Stimulated activated CD4-positive, alpha-beta T cell treated with anti-CD3 and anti-CD28 coated beads, Interleukin-2, amount 100 ng/mL, for 24 hours (primary cell): ENCODE measurements around the gene C19orf47.

Experiments used
- DNase-seq, 2 donors: peaks; one replicate each; pipeline ENCODE4 v3.0.0-alpha.2; 2020

C19orf47 gene, protein sequence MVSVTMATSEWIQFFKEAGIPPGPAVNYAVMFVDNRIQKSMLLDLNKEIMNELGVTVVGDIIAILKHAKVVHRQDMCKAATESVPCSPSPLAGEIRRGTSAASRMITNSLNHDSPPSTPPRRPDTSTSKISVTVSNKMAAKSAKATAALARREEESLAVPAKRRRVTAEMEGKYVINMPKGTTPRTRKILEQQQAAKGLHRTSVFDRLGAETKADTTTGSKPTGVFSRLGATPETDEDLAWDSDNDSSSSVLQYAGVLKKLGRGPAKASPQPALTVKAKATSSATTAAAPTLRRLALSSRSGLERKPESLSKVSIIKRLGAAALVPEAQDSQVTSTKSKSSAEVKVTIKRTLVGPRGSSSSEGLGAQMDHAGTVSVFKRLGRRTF

DNA sequence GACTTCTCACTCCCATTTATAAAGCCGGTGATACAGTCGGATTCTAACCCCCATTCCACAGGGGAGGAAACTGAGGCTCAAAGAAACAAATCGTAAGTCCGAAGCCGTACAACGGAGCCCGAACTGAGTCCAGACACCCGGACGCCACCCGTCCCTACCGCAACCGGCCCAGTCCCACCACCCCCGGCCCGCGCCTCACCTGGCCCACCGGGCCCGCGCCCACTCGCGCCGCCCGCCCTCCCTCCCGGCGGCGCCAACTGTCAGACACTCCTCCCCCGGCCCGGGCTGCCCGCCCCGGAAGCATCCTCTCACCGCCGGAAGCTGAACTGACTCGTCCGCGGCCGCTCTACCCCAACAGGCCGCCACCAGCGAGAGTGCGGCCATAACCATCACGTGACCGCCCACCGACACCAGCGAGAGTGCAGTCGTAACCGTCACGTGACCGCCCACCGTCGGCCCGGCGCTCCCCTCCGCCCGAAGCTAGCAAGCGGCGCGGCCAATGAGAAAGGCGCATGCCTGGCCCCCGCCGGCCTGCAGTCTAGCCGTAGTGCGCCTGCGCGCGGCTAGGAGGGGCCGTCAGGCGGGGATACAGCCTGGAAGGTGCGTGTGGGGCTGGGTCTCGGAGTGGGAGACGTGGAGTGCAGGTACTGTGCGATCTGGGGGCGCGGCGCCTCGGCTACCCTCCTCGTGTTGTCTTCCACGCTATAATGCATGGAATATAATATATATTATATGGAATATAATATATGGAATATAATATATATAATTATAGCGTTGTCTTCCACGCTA lies at the start of gene C19orf47, which contains the start of gene PLD3:
TSS of gene C19orf47 (minus strand) at position 273 of the 789 bp plus-strand sequence. CDS start 6,540 bp downstream, outside the sequence.
TSS of gene PLD3 (plus strand) at position 571 of the 789 bp plus-strand sequence. CDS start 17,789 bp downstream, outside the sequence.
- DNase-seq, result peak; percentile 98

DNA sequence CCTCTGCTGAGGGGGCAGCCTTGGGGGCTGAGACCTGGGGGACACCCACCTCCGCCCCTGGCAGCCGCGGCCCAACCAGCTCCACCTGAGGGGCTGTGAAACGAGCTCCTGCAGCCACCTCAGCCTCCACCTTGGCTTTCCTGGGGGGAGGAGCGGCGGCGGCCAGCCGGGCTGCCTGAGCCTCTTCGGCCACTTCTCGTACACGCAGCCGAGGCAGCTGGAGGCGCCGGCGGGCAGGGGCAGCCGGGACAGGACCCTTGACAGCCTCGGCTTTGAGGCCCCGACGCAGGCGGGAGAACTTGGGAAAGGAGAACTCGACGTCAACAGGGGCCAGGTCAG lies 49.3 kb upstream of the C19orf47 start:
- DNase-seq, result no peak

DNA sequence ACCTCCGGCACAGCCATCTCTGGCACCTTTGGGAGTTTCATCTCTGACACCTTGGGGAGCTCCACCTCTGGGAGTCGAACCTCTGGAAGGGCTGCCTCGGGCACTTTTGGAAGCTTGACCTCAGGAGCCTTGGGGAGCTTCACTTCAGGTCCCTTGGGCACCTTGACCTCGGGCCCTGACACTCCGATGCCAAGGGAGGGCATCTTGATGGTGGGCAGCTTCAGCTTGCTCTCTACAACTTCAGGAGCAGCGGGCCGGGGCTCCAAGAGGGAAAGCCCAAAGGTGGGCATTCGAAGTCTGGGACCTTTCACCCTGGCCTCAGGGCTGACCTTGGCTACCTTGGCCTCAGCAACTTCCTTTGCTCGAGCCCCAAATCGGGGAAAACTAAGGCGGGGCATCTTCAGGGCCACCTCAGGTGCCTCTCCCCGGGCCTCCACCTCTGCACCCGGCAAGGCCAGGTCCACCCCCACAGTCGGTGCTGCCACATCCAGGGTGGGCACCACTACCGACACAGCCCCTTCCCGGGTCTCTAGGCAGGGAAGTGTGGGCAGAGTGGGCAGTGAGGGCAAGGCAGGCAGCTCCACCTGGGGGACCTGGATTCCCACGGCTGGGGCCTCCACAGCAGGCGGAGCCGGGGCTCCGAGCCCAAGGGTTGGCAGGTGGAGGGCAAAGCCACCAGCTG lies 48.8 kb upstream of the C19orf47 start:
- no peak for DNase-seq

DNA sequence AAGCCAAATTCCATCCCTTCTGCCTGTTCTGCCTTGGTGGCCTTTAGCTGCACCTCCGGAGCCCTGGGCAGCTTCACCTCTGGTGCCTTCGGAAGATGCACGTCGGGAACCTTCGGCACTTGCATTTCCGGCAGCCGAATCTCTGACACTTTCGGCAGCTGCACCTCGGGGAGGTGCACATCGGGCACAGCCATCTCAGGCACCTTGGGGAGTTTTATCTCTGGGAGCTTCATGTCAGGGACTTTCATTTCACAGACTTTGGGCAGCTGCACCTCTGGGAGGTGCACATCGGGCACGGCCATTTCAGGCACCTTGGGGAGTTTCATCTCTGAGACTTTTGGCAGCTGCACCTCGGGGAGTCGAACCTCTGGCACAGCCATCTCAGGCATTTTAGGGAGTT lies 47.8 kb upstream of the C19orf47 start:
- no peak for DNase-seq

DNA sequence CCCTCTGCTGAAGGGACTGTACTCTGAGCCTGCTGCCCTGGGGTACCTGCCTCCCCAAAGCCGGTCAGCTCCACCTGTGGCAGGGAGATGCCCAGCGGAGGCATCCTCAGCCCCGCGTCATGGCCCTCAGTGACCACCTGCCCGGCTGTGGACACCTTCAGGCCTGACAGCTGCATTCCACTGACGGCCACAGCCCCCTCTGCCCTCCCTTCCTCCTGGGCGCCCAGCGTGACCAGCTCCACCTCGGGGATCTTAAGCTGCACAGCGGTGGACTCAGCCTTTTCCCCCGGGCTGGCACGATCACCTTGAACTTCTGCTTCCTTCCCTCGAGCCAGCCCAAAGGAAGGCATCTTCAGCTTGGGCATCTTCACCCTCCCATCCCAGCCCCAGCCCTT lies 46.6 kb upstream of the C19orf47 start:
- DNase-seq, result no peak

DNA sequence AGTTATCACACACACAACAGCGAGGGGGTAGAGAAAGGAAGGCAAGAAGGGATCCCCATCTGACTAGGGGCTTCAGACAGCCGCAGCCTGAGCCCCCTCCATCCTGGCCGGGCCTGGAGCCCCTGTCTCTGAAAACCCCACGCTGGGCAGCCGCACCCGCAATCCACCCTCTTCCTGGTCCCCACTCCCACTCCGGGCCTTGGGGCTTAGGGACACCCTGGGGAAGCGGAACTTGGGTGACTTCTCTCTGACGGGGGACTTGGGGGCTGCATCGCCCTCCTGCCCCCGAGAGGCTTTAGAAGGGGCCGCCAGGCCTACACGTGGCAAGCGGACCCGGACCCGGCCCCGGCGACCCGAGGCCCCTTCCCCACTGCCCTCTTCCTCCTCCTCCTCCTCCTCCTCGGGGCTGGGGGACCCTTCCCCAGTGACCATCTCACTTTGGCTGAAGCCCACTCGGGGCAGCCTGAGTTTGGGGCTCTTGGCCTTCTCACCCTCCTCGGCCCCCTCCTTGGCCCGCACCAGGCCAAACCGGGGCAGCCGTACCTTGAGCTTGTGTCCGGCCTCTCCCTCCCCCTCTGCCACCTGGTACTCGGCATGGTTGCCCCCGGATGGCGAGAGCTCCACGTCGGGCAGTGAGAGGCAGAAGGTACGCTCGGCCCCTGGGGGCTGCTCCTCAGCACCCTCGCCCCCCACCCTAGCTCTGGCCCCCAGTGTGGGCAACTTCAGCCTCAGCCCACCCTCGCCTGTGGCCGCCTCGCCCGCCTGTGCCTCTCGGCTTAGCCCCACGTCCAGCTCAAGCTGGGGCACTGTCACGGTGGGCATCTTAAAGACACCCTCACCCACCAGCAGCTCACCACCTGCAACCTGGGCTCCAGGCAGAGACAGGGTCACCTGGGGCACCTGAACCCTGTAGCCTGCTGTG lies 46.0 kb upstream of the C19orf47 start:
- DNase-seq, result no peak

DNA sequence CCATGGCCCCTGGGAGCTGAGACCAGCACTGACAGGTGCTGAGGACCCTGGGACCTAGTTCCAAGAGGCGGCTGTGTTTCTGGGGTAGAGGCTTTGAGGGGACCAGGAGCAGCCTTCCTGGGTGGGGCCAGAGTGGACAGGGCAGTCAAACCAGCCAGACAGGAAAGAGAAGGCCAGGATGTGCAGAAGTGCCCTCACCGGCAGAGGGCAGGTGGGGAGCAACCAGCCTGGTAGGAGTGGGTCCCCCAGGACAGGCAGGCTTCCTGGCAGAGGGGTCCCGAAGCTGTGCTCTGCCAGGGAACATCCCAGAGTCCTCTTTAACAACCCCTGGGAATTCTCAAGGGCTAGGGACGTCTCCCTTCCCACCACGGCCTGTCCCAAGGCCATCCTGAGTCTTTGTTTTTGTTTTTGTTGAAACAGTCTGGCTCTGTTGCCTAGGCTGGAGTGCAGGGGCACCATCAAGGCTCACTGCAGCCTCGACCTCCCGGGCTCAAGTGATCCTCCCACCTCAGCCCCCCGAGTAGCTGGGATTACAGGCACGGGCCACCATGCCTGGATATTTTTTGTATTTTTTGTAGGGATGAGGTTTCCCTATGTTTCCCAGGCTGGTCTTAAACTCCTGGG lies 44.8 kb upstream of the C19orf47 start:
- no peak for DNase-seq

DNA sequence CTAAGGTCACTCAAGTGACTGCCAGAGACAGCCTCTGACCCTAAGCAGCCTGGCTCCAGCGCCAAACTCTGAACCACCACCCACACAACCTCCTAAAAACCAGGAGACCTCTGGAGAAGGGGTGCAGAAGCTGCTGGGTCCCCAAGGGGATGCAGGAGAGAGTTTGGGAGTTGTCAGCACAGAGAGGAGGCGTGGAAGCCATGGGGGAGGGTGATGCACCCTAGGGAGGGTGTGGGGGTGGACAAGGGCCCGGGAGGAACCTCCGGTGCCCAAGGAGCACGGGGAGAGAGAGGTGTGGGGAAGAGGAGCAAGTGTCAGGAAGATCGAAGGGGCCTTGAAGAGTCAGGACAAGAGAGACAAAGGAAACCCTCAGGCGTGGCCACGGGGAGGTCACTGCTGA lies 43.9 kb upstream of the C19orf47 start:
- no peak for DNase-seq

DNA sequence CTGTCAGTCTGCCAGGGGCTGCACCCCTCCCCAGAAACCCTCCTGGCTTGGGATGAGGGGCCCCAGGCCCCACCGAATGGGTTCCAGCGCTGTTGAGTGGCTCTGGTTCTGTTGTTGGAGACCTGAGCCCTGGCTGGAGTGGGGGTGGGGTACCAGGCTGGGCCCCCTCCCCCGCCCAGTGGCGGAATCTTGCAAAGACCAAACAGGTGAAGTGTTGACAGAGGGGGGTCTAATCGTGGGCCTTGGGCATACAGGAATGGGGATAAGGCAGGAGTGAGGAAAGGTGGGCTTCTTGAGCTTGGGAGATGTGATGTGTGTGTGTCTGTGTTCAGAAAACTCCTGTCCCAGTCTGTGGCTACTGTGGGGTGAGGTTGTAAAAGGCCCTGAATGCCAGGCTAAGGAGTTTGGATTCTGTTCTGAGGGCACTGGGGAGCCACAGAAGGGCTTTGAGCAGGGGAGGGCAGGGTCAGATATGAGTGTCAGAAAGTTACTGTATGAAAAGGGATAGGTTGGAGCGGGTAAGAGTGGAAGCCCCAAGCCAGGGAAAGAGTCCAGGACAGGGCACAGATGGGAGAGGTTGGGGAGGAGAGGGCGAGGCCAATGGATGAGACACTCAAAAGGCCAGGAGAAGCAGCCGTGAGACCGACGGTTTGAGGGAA lies 42.0 kb upstream of the C19orf47 start, which contains the start of gene HIPK4:
TSS of gene HIPK4 (minus strand) at position 98 of the 659 bp plus-strand sequence. CDS start 279 bp downstream, outside the sequence.
- no peak for DNase-seq

DNA sequence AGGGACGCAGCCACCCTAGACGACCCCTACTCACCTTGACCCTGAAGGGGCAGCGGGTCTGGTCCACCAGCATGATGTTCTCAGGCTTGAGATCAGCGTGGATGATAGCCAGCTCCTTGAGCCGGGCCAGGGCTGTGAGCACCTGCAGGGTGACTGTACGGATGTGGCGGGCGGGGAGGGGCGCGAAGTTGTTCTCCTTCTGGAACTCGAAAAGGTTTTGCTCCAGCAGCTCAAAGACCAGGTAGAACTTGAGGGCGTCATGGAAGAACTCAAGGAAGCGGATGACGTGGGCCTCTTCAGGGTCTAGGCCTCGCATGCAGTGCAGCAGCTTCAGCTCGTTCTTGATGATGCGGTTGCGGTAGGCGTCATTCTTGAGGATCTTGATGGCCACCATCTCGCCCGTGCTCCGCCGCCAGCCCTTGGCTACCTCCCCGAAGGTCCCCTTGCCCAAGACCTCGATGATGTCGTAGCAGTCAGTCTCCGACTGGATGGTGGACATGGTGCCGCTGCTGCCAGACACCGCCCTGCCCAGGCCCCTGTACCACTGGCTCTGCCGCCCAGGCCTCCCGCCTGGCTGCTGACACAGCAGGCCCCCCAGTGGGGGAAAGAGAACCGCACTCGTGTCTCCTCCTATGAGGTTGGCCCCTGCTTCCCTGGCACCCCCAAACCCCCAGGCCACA lies 41.3 kb upstream of the C19orf47 start:
- DNase-seq, result no peak

DNA sequence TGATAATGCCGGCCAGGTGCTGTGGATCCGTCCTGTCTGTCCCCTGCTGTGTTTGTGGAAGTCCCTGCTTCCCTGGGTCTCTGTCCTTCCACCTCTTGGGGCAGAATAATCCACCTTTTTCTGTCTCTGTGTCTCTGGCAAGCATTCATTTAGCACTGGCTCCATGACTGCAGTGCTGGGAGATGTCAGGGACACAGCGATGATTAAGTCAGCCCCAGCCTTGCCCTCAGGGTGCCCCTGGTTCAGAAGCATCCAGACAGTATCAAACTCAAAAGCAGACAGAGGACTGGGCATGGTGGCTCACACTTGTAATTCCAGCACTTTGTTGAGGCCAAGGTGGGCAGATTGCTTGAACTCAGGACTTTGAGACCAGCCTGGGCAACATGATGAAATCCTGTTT lies 40.3 kb upstream of the C19orf47 start:
- no peak for DNase-seq

DNA sequence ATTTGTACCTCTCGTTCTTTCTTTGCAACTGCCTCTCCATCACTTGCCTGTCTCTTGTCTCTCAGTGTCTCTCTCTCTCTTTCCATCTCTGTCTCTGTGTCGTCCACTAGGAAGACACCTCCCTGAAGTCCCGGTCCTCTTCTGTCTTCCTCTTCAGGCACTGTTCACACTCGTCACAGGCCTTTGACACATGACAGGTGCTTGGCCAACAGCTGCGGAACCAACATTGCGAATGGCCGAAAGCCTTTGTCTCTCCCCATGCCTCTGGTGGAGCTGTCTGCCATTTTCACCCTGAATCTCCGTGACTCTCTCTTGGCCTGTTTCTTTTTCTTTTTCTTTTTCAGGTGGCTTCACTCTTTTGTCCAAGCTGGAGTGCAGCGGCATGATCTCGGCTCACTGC lies 39.0 kb upstream of the C19orf47 start:
- DNase-seq, result no peak

DNA sequence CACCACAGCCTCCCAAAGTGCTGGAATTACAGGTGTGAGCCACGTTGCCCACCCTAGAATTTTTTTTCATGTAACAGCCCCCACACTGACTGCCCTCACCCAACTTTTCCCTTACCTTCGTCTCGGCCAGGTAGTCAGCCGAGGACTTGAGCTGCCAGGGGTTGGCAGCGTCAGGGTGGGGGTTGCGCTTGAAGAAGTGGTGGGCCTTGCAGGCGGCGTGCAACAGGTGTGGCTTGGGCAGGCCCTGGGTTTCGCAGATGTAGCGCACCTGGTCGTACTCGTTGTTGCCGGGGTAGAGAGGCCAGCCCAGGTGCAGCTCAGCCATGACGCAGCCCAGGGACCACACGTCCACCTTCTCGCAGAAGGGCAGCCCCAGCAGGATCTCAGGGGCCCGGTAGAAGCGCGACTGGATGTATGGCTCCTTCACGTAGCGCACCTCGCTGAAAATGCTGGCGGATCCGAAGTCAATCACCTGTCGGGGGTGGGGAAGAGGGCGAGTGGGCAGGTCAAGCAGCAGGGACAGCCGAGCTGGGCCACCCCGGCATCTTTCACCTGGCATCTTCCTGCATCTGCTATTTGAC lies 35.6 kb upstream of the C19orf47 start:
- no peak for DNase-seq

DNA sequence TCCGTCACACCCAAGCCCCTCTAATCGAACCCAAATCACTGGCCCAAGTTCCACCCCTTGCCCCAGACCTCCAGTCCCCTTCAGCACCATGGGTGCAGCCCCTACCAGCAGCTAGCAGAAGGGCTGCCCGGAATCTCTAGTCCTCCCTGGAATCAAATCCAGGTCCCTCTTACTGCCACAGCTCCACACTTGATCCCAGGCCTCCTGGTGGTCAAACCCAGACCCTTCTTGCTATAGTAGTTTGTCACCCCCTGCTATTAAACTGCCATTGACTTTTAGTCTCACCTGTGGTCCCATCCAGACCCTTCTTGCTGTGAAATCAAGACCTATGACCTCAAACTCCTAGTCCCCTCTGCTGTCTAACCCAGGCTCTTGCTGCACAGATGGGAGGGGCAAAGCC lies 33.1 kb upstream of the C19orf47 start:
- DNase-seq, result no peak

DNA sequence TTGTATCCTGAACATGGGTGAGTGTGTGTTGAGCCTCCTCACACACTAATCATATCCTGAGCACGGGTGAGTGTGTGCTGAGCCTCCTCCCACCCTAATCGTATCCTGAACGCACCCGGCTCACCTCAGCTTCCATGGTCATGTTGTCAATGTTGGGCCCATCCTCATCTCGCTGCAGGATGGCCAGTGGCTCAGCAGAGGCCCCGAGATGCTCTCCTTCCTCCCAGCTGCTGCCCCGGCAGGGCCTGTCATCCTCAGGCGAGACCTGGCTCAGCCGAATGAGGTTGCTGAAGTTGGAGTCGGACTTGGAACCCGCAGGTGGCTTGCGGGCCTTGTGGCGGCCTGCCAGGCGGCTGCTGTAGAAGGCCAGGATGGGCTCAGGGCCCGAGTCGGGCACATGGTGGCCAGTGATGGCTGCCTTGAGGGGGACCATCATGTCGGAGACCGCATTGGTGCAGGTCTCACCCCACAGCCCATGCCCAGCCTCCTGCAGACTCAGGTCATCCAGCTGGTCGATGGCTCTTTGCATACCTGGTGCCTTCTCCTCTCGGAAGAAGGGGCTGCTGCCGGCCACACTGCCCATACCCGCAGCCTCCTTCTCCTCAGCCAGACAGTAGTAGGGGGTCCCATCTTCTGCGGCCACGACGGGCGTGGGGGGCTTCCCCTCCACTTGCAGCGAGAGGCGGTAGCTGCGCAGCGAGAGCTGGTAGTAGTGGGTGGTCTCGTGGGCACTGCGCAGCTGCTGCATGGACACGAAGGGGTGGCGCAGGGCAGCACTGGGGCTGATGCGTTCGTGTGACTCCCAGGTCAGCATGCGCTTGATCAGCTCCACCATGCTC lies 32.2 kb upstream of the C19orf47 start:
- DNase-seq, result no peak

DNA sequence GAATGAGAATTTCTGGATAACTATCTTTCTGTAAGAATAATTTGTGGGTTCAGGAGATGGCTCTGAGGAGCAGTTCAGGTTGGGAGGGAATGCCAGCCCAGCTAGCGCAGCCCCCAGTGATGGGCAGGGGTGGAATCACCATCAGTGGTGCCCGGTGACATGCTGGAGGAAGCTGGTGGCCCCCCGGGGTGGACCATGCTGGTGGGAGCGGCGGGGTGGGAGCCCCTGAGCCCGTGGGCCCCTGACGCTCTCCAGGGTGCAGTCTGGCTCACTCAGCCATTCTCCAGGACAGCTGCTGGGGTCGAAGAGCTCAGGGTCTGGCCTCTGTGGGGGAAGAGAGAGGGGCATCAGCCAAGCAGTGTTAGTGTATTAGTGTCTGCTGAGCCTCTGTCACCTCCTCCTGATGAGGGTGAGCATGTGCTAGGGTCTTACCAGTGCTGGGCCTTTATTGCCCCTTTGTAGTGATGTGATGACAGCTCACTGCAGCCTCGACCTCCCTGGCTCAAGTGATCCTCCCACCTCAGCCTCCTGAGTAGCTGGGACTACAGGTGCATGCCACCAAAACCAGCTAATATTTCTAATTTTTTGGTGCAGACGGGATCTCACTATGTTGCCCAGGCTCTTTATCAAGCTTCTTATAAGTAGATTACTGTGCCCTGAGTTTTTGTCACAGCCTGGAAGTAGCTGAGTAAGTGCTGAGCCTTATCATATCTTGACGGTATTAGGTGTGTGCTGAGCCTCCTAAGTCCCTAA lies 31.4 kb upstream of the C19orf47 start:
- no peak for DNase-seq

DNA sequence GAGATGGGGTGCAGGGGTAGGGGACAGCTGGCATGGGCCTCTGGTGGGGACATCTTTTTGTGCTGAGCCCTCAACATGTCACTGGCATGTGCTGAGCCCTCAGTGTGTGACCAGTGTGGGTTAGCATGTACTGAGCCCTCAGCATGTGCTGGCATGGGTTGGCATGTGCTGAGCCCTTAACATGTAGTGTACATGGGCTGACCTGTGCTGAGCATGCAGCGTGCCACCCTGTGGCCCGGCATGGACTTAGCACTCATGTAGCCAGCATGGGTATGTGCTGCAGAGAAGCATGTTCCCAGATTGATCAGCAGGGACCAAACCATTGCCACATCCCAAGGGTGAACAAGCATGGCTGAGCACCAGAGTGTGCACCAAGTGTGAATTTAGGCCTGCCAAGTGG lies 30.3 kb upstream of the C19orf47 start:
- no peak for DNase-seq

DNA sequence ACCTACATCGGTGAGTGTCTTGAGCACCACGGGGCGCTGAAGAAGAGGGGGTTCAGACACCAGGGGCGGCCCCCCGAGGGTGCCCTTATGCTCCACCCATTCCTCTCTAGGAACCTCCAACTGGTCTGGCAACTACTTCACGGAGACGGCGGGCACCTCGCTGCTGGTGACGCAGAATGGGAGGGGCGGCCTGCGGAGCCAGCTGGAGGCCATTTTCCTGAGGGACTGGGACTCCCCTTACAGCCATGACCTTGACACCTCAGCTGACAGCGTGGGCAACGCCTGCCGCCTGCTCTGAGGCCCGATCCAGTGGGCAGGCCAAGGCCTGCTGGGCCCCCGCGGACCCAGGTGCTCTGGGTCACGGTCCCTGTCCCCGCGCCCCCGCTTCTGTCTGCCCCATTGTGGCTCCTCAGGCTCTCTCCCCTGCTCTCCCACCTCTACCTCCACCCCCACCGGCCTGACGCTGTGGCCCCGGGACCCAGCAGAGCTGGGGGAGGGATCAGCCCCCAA lies 29.7 kb upstream of the C19orf47 start:
- DNase-seq, result no peak
